HG03060 (cell line): Measurements from ENCODE around the gene KRT2.
"Not testable (repeated sequence)": the region's sequence is repeated elsewhere in the genome, so short reads cannot be mapped to it uniquely, and the experiment has no call there.

Experiments
- ATAC-seq: cut with Tn5 transposase; IDR thresholded peaks from one replicate; pipeline ENCODE4 v1.9.1; 2021; ENCODE audit warnings: low read depth, moderate number of reproducible peaks; ENCODE audit not compliant: unreplicated experiment

KRT2 gene

DNA sequence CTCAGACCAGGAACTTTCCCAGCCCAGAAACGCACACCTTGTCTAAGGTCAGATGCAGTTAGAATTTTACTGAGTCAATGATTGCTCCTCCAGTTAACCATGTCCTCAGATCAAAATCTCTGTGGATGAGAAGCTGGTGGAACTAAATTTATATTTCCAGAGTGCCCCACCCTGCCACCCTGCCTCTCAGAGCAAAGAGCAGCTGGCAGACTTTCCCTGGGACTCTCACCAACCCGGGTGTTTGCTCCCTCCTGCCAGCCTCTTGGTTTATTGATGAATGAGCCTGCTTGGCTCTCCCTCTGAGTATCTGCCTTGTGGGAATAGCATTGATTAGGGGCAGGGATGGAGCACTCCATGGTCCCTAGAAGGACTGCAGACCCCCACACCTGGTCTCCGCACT is 34.1 kb upstream of the KRT2 start:
- ATAC-seq = no peak

DNA sequence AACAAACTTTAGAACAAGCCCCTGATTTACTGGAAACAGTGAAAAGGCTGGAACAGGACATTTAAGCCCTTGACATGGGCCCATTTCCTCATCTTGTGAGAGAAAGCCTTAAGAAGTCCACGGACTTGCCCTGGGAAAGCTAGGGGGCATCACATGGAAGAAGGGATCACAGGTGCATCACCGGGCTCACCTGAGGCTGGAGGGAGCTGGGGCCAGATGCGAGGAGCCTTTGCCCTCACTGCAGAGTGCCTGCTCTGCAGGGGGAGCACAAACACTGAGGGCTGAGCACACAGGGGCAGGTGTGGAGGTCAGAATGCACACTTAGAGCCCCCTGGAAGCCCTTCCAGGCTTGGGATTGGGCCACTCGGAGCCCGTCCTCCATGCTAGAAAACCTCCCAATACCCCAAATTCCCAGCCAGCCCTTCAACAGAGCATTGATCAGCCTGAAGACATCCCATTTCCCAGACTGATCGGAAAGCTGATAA is 33.4 kb upstream of the KRT2 start:
- ATAC-seq = no peak

DNA sequence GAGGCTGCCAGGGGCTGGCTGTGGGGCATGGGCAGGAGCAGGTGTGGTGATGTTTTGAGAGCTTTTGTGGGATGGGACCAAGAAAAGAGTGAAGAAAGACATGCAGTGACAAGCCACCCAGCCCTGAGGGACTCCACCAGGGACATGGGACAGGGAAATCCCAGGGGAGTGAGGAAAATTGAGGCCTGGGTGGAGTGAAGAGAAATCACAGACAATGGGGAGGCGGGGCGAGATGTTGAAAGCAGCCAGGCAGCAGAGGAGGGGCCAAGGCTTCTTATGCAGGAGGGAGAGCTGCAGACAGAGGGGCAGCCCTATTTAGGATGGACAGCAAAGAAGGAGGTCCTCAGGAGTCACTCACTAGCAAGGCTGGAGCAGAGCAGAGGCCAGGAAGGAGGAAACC is 32.4 kb upstream of the KRT2 start:
- no peak for ATAC-seq

DNA sequence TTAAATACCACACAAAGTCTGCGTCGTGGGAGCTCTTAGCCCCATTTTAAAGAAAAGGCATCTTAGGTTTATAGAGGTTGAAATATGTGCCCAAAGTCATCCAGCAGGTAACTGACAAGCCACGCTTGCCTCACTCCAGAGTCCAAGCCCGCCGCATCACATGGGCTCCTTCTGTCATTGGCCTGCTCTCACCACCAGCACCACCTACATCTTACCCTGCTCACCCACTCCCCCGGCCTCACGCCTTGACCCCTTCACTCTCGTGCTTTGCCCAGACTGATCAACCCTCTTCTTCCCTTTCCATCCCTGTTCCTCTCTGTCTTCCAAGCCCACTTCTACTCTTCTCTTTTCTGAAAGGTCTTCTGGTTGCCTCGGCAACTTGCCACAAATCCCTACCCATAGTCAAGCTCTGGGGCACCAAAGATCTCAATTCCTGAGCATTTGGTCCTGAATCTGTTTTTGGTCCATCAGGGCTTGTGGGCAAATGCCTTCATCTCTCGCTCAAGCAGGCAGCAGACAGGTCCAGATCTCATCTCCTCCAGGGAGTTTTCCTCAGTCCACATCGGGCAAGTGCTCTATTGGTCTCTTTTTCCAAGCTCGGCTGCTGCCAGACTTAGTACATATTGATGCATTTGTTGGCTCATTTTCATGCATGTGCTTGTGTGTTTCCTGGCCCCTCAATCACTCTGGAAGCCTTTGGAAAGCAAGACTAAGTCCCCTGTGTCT is 31.7 kb upstream of the KRT2 start:
- no peak for ATAC-seq

DNA sequence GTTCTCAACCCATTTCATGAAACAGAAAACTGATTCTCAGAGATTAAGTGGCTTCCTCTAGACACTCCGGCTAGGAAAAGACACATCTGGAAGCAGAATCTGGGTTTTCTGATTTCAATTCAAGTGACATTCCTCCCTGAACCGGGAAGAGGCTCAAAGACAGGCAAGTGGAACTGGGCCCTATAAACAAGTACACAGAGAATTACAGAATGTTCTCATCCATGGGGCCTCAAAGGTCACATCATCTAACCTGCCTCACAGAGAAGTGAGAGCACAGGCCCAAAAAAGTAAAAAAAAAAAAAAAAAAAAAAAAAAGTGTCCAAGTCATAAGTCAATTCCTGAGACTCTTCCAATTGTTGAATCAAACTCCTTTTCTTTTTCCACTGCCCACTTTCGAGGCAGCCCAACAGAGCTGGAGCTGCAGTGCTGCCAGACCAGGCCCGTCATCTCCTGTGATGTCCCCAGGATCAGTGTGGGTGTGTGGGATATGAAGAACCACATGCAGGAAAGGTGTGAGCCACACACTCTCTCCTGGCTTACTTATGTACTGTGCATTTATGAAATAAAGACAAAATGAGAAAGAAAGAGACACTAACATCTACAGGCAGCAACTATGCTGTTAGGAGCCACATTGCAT is 31.0 kb upstream of the KRT2 start:
- ATAC-seq = no peak

DNA sequence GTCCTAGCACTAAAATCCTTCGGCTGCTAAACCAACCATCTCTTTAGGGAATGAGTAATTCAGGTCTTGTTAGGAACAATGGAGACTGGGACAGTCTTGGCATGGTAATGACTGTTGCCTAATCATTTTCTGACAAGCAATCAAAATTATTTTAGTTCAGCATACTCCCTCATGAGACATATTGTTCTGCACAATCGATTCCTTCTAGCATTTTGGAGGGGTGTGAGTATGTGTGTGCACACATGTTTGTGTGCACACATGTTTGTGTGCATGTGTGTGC is 30.3 kb upstream of the KRT2 start:
- no peak for ATAC-seq

DNA sequence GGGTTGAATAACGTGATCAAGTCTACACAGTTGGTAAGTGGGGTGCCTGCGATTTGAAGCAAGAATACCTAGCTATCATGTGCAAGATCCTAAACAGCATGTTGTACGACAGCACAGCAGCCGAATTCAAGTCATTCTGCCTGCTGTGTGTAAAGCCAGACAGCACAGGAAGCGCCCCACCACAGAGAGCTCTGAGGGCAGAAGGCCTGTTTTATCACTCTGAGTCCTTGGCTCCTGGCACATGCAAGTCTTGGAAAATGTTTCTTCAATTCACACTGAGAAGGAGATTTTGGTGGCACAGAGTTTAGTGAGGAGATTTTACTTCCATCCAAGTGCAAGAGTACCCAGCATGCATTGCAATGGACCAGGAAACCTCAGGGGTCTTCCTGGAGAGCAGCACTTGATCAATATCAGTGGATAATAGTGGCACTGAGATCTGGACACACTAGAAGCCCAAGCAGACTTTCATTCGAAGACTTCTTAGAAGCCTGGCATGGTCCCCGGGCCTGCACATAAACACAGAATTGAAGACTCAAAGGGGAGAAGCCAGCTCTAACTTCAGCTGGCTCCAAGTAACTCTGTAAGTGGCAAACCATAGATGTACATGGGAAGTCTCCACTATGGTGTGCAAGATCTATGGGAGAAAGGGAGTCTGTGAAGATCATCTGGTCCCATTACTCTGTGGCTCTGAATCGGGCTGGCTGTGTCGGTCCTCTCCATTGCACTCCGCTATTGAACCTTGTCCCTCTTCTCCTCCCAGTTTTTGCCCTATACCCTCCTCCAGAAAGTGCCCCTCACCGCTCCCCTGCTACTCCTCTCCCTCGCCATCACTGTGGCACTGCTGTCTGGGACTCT is 29.7 kb upstream of the KRT2 start:
- no peak for ATAC-seq

DNA sequence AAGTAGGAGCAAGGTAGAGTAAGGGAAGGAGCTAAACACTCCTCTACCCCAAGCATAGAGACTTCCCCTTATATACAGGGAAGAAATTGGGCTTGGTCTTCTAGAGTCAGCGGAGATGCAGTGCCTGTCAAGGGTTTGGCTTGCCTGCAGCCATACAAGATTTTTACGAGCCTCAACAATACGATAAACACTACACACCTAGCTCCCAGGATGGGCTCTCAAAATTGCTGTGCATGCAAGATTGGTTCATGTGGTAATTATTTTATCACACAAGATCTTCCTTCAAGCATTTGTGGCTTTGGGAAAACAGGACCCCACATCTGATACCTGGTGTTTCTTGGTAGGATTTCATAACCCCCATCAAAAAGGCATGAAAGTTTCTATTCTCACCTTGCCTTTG is 28.4 kb upstream of the KRT2 start, which contains the start of gene KRT1:
TSS of gene KRT1 (minus strand) at position 45 of the 400 bp plus-strand sequence. CDS start 59 bp downstream, outside the sequence.
- no peak for ATAC-seq

DNA sequence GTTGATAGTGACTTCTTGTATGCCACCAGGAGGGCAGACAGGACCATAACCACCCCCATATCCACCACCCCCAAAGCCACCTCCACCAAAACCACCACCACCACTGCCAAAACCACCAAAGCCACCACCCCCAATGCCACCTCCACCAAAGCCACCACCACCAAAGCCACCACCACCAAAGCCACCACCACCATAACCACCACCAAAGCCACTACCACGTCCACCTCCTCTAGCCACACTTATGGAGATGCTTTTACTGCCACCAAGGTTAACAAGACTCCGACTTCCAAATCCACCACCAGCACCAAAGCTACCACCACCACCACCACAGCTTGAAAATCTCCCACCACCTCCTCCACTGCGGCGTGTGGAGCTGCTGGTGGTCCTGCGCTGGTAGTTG is 27.9 kb upstream of the KRT2 start:
- no peak for ATAC-seq

DNA sequence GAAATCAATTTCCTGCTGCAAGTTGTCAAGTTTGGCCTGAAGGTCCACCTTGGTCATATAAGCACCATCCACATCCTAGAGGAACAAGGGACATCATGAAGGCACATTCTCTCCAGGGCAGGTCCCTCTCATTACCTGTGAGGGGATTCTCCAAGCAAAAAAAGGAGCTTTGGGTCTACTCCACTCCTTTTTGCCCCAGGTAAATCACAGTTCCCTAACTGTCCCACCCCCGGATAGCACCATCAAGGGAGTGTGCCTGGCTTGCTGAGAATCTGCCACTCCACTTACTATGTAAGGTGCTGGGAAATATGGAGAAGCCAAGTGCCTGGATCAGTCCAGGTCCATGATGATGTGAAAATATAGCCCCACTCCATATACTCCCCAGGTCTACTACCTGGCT is 25.7 kb upstream of the KRT2 start:
- ATAC-seq = no peak

DNA sequence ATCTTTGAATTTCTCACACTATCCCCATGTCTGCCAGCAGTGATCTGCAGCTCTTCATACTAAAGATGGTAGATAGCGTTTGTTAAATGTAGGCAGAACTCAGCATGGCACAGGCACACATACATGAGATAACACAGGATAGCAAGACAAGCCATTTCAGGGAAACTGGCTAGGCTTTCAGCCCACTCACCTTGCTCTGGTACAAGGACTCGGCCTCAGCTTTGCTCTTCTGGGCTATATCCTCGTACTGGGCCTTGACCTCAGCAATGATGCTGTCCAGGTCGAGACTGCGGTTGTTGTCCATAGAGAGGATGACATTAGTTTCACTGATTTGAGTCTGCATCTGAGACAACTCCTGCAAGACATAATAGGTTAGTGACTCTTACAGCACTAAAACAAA is 25.1 kb upstream of the KRT2 start:
- no peak for ATAC-seq

DNA sequence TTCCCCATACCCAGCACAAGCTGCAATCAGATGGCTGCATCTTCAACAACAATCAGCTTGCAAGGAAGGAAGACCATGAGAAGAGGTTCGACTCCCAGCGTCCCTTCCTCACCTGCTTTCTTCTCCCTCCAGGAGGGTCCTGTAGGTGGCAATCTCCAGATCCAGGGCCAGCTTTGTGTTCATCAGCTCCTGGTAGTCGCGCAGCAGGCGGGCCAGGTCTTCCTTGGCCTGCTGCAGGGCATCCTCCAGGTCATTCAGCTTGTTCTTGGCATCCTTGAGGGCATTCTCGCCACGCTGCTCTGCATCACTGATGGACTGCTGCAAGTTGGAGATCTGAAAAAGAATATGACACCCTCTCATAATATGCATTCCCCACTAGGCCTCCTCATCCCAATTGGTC is 24.2 kb upstream of the KRT2 start:
- no peak for ATAC-seq

DNA sequence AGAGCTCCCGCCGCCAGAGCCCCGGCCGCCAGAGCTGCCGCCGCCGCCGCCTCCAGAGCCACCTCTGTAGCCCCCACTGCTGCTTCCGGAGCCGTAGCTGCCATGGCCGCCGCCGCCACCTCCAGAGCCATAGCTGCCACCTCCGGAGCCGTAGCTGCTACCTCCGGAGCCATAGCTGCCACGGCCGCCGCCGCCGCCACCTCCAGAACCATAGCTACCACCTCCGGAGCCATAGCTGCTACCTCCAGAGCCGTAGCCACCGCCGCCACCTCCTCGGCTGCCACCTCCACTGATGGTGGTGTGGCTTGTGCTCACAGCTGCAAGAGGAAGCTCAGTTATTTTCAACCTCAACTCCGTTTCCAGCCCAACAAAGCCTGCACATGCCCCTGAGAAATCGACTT is 23.3 kb upstream of the KRT2 start:
- no peak for ATAC-seq

DNA sequence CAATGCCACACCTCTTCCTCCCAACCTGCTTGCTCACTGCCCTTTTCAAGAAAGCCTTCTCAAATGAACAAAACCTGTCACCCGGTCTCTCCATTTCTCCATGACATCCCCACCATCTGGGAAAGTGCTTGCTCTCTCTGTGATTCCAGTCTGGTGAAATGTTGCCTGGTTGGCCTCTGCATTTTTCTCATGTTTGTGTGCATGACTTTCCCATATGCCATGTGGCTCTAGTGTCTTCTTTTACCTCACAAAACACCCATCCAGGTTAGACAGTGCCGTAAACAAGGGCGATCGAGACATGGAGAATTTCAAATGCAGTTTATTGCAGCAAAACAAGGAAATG is 22.4 kb upstream of the KRT2 start:
- no peak for ATAC-seq

DNA sequence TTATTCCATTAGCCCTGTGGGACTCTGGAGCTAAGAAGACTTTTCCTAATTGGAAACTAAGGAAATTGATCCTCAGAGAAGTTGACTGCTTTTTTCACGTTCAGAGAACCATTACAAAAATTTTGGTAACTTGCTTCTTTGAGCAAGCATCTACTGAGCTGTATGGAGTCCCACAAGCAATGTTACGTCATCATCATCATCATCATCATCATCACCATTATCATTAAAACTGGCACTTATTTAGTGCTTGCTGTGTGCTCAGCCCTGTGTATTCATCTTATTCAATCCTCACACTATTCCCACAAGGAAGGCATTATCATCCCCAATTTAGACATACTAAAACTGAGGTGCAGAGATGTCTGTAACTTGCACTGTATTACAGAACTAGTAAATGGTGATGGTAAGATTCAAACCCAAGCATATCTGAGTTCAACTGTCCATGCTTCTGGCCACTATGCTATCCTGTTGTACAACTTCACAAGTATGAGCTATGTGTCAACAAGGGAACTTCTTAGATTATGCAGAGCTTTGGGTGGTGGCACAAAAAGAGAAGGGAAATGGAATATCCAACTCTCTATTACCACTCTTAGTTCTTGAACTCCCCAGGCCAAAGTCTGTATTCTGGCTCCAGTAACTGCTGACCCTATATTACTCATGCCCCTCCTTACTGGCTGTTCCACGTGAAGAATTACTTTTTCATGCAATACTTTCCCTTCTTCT is 21.9 kb upstream of the KRT2 start:
- no peak for ATAC-seq

DNA sequence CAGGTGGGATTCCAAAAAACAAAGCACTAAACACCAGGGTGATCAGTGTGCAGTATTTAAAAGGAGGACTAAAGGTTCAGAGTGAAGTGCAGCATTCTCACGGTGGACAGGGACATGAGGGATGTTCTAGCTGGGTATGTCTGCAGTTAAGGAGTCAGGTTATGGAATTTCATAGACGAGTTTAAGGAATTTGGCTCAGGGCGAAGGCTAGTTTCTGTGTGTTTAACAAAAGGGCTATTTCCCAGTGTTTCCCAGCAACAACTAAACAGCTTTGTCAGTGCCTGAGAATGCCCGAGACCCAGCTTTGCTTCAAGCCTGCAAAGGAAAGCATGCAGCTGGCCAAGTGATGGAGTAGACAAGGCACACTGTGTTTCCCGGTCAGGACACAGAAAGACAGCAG is 21.2 kb upstream of the KRT2 start:
- no peak for ATAC-seq

DNA sequence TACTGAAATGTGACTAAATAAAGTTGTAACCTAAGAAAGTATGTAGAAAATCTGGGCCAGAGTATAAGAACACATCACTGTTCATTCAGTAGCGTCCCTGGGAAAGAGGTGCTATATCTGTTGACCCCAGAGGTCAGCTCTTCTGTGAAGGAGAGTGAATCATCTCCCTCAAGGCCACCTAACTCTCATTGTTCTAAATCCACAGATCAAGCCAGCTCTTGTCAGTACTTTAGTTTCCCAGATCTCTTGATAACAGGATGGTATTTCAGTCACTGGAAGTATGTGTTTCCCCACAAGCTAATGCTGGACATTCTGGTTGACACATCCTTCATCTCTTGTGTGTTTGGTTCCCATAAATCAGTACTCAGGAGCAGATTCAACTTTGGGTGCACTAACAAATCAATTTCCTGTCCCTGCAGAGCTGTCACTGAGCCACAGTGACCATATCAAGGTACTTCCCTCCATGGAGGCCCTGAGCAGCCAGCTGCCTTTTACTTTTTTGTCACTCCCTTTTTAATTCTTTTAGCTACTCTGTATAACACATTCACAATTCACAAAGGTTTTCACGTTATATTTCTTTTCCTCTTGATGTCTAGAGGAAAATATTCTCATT is 20.4 kb upstream of the KRT2 start:
- no peak for ATAC-seq

DNA sequence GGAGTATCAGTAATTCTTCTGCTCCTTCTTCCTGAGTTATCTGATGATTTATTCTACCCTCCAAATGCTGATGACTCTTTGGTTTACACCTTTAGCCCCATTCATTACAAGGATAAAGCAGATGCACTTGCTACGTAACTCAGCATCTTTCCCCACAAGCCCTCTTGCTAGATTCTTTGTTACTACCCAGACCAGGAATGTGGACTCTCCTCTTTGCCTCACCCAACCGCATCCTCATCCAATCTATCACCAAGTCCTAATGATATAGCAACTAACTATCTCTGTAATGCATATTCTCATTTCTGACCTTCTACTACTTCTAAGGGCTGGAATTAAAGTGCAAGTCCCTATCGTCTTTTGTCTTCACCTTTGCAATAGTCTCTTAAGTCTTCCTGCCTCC is 18.9 kb upstream of the KRT2 start:
- ATAC-seq = no peak

DNA sequence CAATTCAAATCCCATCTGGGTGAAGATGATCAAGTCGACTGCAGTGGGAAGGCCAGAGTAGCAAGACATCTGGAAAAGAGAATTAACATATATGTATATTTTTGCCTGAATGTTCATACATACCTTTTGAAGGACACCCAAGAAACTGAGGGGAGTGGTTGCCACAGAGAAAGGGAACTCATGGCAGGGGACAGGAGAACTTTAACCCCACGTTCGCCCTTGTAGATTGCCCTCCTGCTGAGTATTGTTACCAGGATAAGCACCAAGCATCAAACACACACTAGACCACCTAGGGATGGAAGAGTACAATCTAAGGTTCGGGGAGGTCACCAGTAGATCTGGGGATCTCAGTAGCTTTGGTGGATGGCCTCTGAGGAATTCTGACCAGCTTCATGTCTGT is 18.5 kb upstream of the KRT2 start:
- no peak for ATAC-seq

DNA sequence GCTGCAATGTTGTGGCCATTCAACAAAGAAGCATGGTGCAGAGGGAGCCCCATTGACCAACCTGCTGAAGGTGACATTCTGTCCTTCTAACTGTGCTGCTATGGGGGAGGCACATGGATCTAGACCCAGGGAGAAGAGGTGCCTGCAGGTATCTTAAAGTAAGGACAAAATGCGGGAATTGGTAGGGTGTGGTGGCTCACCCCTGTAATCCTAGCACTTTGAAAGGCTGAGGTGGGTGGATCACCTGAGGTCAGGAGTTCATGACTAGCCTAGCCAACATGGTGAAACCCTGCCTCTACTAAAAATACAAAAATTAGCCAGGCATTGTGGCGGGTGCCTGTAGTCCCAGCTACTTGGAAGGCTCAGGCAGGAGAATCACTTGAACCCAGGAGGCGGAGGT is 17.9 kb upstream of the KRT2 start:
- ATAC-seq = not testable (repeated sequence)

DNA sequence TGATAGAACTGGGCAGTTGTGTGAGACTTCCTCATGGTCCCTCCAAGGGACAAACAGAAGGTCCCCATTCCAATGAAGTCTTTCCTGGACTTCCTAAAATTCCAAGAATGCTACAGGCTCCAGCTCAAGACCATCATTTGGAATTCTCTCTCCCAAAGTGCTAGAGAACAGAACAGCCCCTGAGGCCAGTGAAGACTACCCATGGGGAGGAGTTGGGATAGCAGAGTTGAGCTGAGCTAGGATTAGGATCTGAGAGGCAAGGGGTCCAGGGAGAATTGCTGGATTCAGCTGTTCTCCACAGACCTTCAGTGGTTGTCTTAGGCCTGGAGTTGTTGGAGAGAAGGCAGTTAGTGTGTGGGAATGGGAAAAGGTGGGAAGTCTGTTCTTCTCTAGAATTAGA is 17.4 kb upstream of the KRT2 start:
- ATAC-seq = no peak
